Stimulated activated CD8-positive, alpha-beta memory T cell treated with anti-CD3 and anti-CD28 coated beads, Interleukin-7, amount 100 ng/mL, for 1 hour (primary cell): ENCODE data around the gene PAN3.

Experiments
- DNase-seq, 2 donors: peaks; one replicate each; pipeline ENCODE4 v3.0.0-alpha.2; 2020; ENCODE audit warnings: low read depth in 2 of 2

PAN3 gene

GRCh38 chr13:28299916-28300315 is 161.6 kb downstream of the PAN3 start:
- DNase-seq = no peak

- DNase-seq = no peak
Measured at GRCh38 chr13:28301839-28302238, 163.5 kb downstream of the PAN3 start.

- no peak for DNase-seq
Measured at GRCh38 chr13:28306325-28306724, 168.0 kb downstream of the PAN3 start.

GRCh38 chr13:28313579-28313978 is 175.2 kb downstream of the PAN3 start:
- no peak for DNase-seq

- DNase-seq = no peak
Measured at GRCh38 chr13:28314879-28315278, 176.5 kb downstream of the PAN3 start.

- no peak for DNase-seq
Measured at GRCh38 chr13:28316129-28316528, 177.8 kb downstream of the PAN3 start.

- no peak for DNase-seq
Measured at GRCh38 chr13:28316836-28317235, 178.5 kb downstream of the PAN3 start.

- no peak for DNase-seq
Measured at GRCh38 chr13:28318496-28318895, 180.2 kb downstream of the PAN3 start.

GRCh38 chr13:28319528-28319927 is 181.2 kb downstream of the PAN3 start:
- DNase-seq = no peak

GRCh38 chr13:28320209-28320608 is 181.9 kb downstream of the PAN3 start:
- DNase-seq = no peak

GRCh38 chr13:28320884-28321574 is 182.7 kb downstream of the PAN3 start:
- no peak for DNase-seq

- DNase-seq = no peak
Measured at GRCh38 chr13:28321756-28322155, 183.4 kb downstream of the PAN3 start.

GRCh38 chr13:28322256-28322905 is 184.0 kb downstream of the PAN3 start:
- no peak for DNase-seq

GRCh38 chr13:28324181-28324789 is 185.9 kb downstream of the PAN3 start:
- peak; percentile 2 to 16 for DNase-seq

GRCh38 chr13:28325022-28325421 is 186.7 kb downstream of the PAN3 start:
- DNase-seq = no peak

GRCh38 chr13:28326056-28326455 is 187.7 kb downstream of the PAN3 start:
- DNase-seq = no peak

- no peak for DNase-seq
Measured at GRCh38 chr13:28327373-28328270, 189.3 kb downstream of the PAN3 start.

GRCh38 chr13:28328271-28328607 is 189.9 kb downstream of the PAN3 start:
- DNase-seq = no peak

GRCh38 chr13:28329395-28330158 is 191.2 kb downstream of the PAN3 start:
- DNase-seq = no peak

- DNase-seq = no peak
Measured at GRCh38 chr13:28333204-28333881, 195.0 kb downstream of the PAN3 start.

- DNase-seq = no peak
Measured at GRCh38 chr13:28336193-28336657, 197.9 kb downstream of the PAN3 start.
